ENCODE results near the gene COX10.

COX10 gene

DNA sequence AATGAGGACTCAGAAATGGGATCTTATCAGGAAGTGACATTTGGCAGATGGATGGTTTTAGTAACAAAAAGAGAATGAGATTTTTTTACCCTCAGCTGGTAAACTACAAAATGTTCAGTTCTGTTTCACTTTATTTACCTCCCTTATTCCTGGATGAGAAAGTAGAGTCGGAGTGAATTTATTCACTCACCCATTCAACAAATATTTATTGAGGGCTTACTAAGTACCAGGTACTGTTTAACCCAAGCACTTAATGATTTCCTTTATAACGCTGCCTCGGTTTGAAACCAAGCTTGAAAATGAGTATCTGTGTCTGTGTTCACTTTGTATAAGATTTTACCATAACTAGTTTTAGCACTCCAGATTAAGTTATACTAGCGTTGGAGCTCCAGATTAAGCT lies 129.3 kb downstream of the COX10 start:
- Histone ChIP-seq H3K4me3 (no peak overlapping the region), H3K36me3 (ENCODE audit: insufficient read depth, low read length) (no peaks in the 10 kb centered on the region), H3K9me3 (ENCODE audit: low read depth, low read length) (no peaks in the 10 kb centered on the region), H3K27ac (no peak overlapping the region), H3K9ac (ENCODE audit: insufficient read length) (no peak overlapping the region)
- DNase-seq (ENCODE audit: low read depth, low spot score), result no peak
- TF ChIP-seq EZH2 (IDR thresholded peaks at IDR 0.05) (no peak), POLR2AphosphoS5 (IDR thresholded peaks at IDR 0.05; ENCODE audit: borderline replicate concordance, low read depth, low read length) (no peak), FOXP2 (optimal IDR thresholded peaks at IDR 0.05; ENCODE audit: control extremely low read depth, extremely low read length, insufficient read depth) (no peak)

DNA sequence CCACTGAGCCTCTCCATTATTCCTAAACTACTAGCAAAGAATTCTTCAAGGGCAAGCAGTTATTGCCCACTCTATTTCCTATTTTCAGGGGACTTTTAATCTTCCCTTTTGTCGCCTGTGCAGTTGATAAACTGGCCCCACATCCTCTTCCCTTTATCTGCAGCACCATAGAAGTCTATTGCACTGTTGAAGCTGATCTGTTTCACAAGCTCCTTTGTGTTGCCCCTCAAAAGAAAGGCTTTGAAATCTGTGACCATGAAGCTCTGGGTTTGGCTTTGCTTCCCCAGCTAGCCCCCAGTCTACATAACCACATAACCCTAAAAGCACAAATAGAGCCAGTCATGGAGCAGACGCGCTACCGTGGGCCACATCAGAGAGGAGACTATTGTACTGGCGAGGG lies 130.3 kb downstream of the COX10 start:
- no peak overlapping the region for H3K9ac ChIP-seq (ENCODE audit: insufficient read length)
- no peaks in the 10 kb centered on the region for H3K36me3 ChIP-seq (ENCODE audit: insufficient read depth, low read length)
- TF ChIP-seq FOXP2 (optimal IDR thresholded peaks at IDR 0.05; ENCODE audit: control extremely low read depth, extremely low read length, insufficient read depth) (no peak), EZH2 (IDR thresholded peaks at IDR 0.05) (no peak), POLR2AphosphoS5 (IDR thresholded peaks at IDR 0.05; ENCODE audit: borderline replicate concordance, low read depth, low read length) (no peak)
- no peak overlapping the region for H3K4me3 ChIP-seq
- DNase-seq (ENCODE audit: low read depth, low spot score), result no peak
- H3K9me3 ChIP-seq (ENCODE audit: low read depth, low read length), result no peaks in the 10 kb centered on the region
- H3K27ac ChIP-seq, result no peak overlapping the region

DNA sequence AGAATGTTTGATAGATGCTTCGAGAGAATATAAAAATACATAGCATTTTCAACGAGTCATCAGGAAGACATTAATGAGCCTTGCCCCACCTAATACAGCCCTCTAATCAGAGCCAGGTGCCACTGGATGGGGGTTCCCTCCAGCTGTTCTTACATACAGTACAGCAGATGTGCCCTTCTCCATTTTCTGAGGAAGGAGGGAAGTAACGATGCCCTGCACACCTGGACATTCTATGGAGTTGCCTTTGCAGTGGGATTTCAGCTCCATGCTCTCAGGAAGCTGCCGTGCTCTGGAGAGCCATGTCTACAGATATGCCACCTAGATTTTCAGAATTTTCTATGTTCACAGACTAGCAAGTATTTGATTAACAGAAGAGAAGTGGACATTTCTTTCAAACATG lies 131.1 kb downstream of the COX10 start:
- H3K27ac ChIP-seq, result no peak overlapping the region
- H3K9me3 ChIP-seq (ENCODE audit: low read depth, low read length), result no peaks in the 10 kb centered on the region
- TF ChIP-seq POLR2AphosphoS5 (IDR thresholded peaks at IDR 0.05; ENCODE audit: borderline replicate concordance, low read depth, low read length) (no peak), FOXP2 (optimal IDR thresholded peaks at IDR 0.05; ENCODE audit: control extremely low read depth, extremely low read length, insufficient read depth) (no peak), EZH2 (IDR thresholded peaks at IDR 0.05) (no peak)
- H3K4me3 ChIP-seq, result no peak overlapping the region
- no peaks in the 10 kb centered on the region for H3K36me3 ChIP-seq (ENCODE audit: insufficient read depth, low read length)
- no peak for DNase-seq (ENCODE audit: low read depth, low spot score)
- H3K9ac ChIP-seq (ENCODE audit: insufficient read length), result no peak overlapping the region

DNA sequence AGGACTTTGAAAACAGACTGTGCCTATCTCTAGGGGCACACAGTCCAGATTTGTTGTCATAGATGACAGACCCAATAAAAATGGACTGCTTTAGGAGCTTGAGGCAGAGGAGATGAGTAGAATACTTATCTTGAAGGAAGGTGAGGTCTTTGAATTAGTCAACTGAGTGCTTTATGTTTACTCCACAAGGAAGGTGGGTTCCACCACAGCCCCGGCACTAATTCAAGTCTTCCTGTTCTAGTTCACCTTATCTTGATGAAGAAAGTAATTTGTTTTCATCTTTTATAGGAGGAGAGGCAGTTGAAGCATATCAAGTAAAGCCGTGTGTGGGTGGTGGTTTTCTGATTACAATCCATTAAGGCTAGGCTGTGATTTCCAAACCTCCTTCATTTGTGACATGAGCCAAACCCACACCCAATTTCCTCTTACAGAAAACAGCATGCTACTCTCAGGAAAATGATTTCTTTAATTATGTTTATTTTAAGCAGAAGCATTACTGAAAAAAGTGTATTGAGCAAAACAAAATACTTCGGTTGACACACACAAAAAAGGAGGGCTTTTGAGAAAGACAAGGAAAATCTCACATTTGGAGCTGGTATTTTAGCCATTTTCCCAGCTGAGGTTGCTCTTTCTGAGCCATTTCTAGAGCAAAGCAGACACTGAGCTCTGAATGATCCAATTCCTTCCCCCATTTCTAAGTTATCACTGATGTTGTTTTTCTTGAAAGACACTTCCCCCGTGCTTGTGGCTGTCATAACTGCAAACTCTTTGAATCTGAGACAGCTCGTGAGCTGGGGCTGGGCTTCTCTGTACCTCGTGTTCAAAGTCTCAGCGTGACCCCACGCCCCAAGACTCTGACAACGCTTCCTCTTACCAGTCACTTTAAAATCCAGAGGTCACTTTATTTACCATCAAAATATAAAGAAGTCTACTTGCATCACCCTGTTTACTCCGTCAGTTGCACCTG lies 132.0 kb downstream of the COX10 start:
- no peak for TF ChIP-seq POLR2AphosphoS5 (IDR thresholded peaks at IDR 0.05; ENCODE audit: borderline replicate concordance, low read depth, low read length)
- Histone ChIP-seq H3K9me3 (ENCODE audit: low read depth, low read length) (no peaks in the 10 kb centered on the region), H3K27ac (no peak overlapping the region), H3K9ac (ENCODE audit: insufficient read length) (no peak overlapping the region), H3K36me3 (ENCODE audit: insufficient read depth, low read length) (no peaks in the 10 kb centered on the region), H3K4me3 (no peak overlapping the region)
- no peak for DNase-seq (ENCODE audit: low read depth, low spot score)

DNA sequence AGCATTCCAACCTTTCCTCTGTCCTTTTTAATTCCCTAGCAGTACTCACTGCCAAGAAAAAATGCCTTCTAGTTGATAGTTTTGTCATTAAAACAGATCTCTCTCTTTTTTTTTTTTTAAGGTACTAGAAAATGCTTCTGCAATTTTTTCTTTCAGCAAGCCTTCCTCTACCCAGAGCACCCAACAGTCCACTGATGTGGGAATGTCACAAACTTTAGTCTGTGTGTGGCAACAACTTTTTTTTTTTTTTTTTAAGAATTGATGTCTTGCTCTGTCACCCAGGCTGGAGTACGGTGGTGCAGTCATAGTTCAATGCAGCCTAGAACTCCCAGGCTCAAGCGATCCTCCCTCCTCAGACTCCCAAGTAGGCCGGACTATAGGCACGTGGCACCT lies 132.7 kb downstream of the COX10 start:
- no peaks in the 10 kb centered on the region for H3K36me3 ChIP-seq (ENCODE audit: insufficient read depth, low read length)

DNA sequence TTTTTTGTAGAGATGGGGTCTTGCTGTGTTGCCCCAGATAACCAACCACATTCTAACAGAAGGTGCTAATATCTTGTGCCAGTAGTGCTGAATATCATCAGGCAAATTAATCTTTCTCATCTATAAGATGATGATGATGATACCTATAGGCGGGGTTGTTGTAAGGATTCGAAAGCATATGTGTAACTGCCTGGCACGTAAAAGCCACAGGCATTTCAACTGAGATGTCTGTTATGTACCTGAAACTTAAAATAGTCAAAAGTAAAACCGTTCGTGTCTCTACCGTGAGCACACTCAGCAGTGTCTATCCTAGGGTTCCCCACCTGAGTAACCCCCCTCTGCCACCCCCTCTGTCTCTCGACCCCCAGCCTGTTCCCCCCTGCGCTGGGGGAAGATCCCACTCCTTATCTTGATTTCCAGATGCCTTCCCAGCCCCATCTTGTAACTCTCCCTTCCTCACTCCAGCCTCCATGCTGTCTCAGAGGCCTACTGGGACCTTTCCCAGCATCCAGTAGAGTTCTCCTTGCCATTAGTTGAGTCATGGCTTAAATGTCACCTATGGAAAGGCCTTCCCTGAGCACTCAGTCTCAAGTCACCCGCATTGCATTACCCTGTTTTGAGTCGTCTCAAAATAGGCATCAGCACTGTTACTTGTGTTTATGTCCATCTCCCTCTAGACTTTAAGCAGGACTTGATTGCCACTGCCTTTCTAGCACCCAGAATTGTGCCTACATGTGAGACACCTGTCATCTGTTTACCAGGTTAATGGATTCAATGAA lies 133.3 kb downstream of the COX10 start:
- H3K9ac ChIP-seq (ENCODE audit: insufficient read length), result no peak overlapping the region
- no peak for DNase-seq (ENCODE audit: low read depth, low spot score)
- no peaks in the 10 kb centered on the region for H3K36me3 ChIP-seq (ENCODE audit: insufficient read depth, low read length)
- no peaks in the 10 kb centered on the region for H3K9me3 ChIP-seq (ENCODE audit: low read depth, low read length)
- H3K27ac ChIP-seq, result no peak overlapping the region
- no peak overlapping the region for H3K4me3 ChIP-seq
- TF ChIP-seq EZH2 (IDR thresholded peaks at IDR 0.05) (no peak), FOXP2 (optimal IDR thresholded peaks at IDR 0.05; ENCODE audit: control extremely low read depth, extremely low read length, insufficient read depth) (no peak), POLR2AphosphoS5 (IDR thresholded peaks at IDR 0.05; ENCODE audit: borderline replicate concordance, low read depth, low read length) (no peak)

More for the DNA sequence above, 132.7 kb downstream of the COX10 start:
- no peak for DNase-seq (ENCODE audit: low read depth, low spot score)
- Histone ChIP-seq H3K27ac (no peak overlapping the region), H3K9me3 (ENCODE audit: low read depth, low read length) (no peaks in the 10 kb centered on the region), H3K4me3 (no peak overlapping the region), H3K9ac (ENCODE audit: insufficient read length) (no peak overlapping the region)
- no peak for TF ChIP-seq EZH2 (IDR thresholded peaks at IDR 0.05)
- no peak for TF ChIP-seq POLR2AphosphoS5 (IDR thresholded peaks at IDR 0.05; ENCODE audit: borderline replicate concordance, low read depth, low read length)
- no peak for TF ChIP-seq FOXP2 (optimal IDR thresholded peaks at IDR 0.05; ENCODE audit: control extremely low read depth, extremely low read length, insufficient read depth)

DNA sequence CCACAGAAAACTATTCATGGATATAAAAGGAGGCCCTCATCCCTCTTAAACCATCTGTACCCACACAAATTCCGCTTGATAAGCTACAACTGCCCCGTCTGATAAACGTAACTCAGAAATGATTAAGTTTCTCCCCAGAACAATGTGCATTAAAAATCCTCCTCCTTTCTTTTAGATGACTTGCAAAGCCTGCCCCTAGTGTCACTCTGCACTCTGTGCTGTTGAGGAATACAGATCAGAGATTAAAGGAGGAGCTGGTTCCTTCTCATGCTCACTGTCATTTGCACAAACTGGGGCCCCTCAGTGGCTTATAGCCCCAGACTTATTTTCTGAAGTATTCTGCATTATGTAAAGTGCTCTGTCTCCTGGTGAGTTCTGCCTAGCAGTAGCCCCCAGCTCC lies 134.1 kb downstream of the COX10 start:
- Histone ChIP-seq H3K27ac (no peak overlapping the region), H3K9me3 (ENCODE audit: low read depth, low read length) (no peaks in the 10 kb centered on the region), H3K9ac (ENCODE audit: insufficient read length) (no peak overlapping the region), H3K36me3 (ENCODE audit: insufficient read depth, low read length) (no peaks in the 10 kb centered on the region), H3K4me3 (no peak overlapping the region)
- no peak for DNase-seq (ENCODE audit: low read depth, low spot score)
- TF ChIP-seq POLR2AphosphoS5 (IDR thresholded peaks at IDR 0.05; ENCODE audit: borderline replicate concordance, low read depth, low read length) (no peak), EZH2 (IDR thresholded peaks at IDR 0.05) (no peak), FOXP2 (optimal IDR thresholded peaks at IDR 0.05; ENCODE audit: control extremely low read depth, extremely low read length, insufficient read depth) (no peak)

DNA sequence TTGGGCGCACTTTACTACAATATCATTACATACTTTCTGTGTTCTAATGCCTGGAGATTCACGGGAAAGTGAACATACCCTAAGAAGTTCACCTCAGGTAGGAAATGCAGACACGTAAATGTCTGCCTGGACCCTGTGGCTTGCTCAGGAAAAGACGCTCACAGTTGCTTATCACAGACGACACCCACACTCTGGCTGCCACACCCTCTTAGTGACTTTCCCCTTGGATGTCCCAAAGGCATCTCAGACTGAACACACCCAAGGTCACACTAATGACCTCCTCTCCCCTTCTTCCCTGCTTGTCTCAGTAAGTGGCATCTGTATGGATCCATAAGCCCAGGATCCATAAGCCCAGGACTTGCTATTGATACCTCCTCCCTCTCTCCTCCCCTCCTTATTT lies 134.8 kb downstream of the COX10 start:
- Histone ChIP-seq H3K27ac (no peak overlapping the region), H3K36me3 (ENCODE audit: insufficient read depth, low read length) (no peaks in the 10 kb centered on the region), H3K9me3 (ENCODE audit: low read depth, low read length) (no peaks in the 10 kb centered on the region), H3K9ac (ENCODE audit: insufficient read length) (no peak overlapping the region), H3K4me3 (no peak overlapping the region)
- TF ChIP-seq POLR2AphosphoS5 (IDR thresholded peaks at IDR 0.05; ENCODE audit: borderline replicate concordance, low read depth, low read length), result no peak
- TF ChIP-seq FOXP2 (optimal IDR thresholded peaks at IDR 0.05; ENCODE audit: control extremely low read depth, extremely low read length, insufficient read depth), result no peak
- TF ChIP-seq EZH2 (IDR thresholded peaks at IDR 0.05), result no peak
- DNase-seq (ENCODE audit: low read depth, low spot score), result no peak

Measured in SK-N-MC (cell line).